Mesenchymal stem cell (in vitro differentiated cells and primary cell): ENCODE measurements around the gene MTHFD2L.

ENCODE experiments used
- DNase-seq: peaks from one replicate; pipeline ENCODE4 v3.0.0-alpha.2; 2013
- H2AFZ ChIP-seq: one replicate; pipeline ENCODE4 v1.6.1; 2013; ENCODE audit warnings: low read depth, mild to moderate bottlenecking, control low read depth, inconsistent platforms, low read length, moderate library complexity
- H2AK5ac ChIP-seq: 2 replicates; pipeline ENCODE4 v1.6.1; 2013; ENCODE audit warnings: low read length, moderate library complexity, mild to moderate bottlenecking, inconsistent platforms; ENCODE audit not compliant: severe bottlenecking
- H2BK120ac ChIP-seq: one replicate; pipeline ENCODE4 v1.6.1; 2013; ENCODE audit warnings: low read depth, mild to moderate bottlenecking, inconsistent platforms, low read length, moderate library complexity
- H2BK12ac ChIP-seq, 2 experiments: one replicate each; pipeline ENCODE4 v1.6.1; 2013; ENCODE audit warnings: inconsistent platforms in 2 of 2, low read length in 2 of 2, mild to moderate bottlenecking in 2 of 2, moderate library complexity in 2 of 2, control low read depth in 1 of 2
- H2BK15ac ChIP-seq: one replicate; pipeline ENCODE4 v1.6.1; 2013; ENCODE audit warnings: mild to moderate bottlenecking, low read depth, inconsistent platforms; ENCODE audit not compliant: poor library complexity, severe bottlenecking
- H2BK5ac ChIP-seq: 2 replicates; pipeline ENCODE4 v1.6.1; 2013; ENCODE audit warnings: low read depth, mild to moderate bottlenecking, low read length, control low read depth, inconsistent platforms; ENCODE audit not compliant: poor library complexity, severe bottlenecking
- H3K14ac ChIP-seq, 2 experiments: one replicate each; pipeline ENCODE4 v1.6.1; 2013; ENCODE audit warnings: inconsistent platforms in 2 of 2, low read length in 2 of 2, control low read depth in 1 of 2, mild to moderate bottlenecking in 1 of 2, moderate library complexity in 1 of 2
- H3K18ac ChIP-seq, 2 experiments: one replicate each; pipeline ENCODE4 v1.6.1; 2013; ENCODE audit warnings: inconsistent platforms in 2 of 2, low read length in 2 of 2, control low read depth in 1 of 2, low read depth in 1 of 2, mild to moderate bottlenecking in 1 of 2
- H3K23ac ChIP-seq, 2 experiments: one replicate each; pipeline ENCODE4 v1.6.1; 2013; ENCODE audit warnings: inconsistent platforms in 2 of 2, low read length in 2 of 2, mild to moderate bottlenecking in 2 of 2, moderate library complexity in 2 of 2, control low read depth in 1 of 2
- H3K27ac ChIP-seq: 2 replicates; pipeline ENCODE4 v1.5.1; 2013; ENCODE audit warnings: mild to moderate bottlenecking, moderate library complexity, low read length, control low read depth, inconsistent platforms; ENCODE audit not compliant: poor library complexity, severe bottlenecking
- H3K27me3 ChIP-seq, 2 experiments: 2 replicates each; pipeline versions ENCODE4 v1.6.1 to v1.7.0; 2013; ENCODE audit warnings: low read length in 2 of 2, mild to moderate bottlenecking in 2 of 2, moderate library complexity in 2 of 2, control low read depth in 1 of 2, inconsistent platforms in 1 of 2; ENCODE audit not compliant: control insufficient read depth in 1 of 2, insufficient read depth in 1 of 2
- H3K36me3 ChIP-seq, 2 experiments: 2 replicates each; pipeline versions ENCODE4 v1.6.1 to v1.7.0; 2013; ENCODE audit warnings: low read length in 2 of 2, control low read depth in 1 of 2, inconsistent platforms in 1 of 2, low read depth in 1 of 2, mild to moderate bottlenecking in 1 of 2; ENCODE audit not compliant: insufficient read depth in 2 of 2, control insufficient read depth in 1 of 2
- H3K4ac ChIP-seq, 2 experiments: one replicate each; pipeline ENCODE4 v1.6.1; 2013; ENCODE audit warnings: inconsistent platforms in 2 of 2, low read length in 2 of 2, mild to moderate bottlenecking in 2 of 2, moderate library complexity in 2 of 2, control low read depth in 1 of 2, low read depth in 1 of 2
- H3K4me1 ChIP-seq: 2 replicates; pipeline ENCODE4 v1.6.1; 2013; ENCODE audit warnings: low read depth, low read length, control low read depth; ENCODE audit not compliant: control insufficient read depth, insufficient read depth
- H3K4me2 ChIP-seq: 2 replicates; pipeline ENCODE4 v1.6.1; 2013; ENCODE audit warnings: low read length, mild to moderate bottlenecking, inconsistent platforms; ENCODE audit not compliant: poor library complexity, severe bottlenecking
- H3K4me3 ChIP-seq, 2 experiments: 2 replicates each; pipeline versions ENCODE4 v1.5.1 to v1.7.0; 2013; ENCODE audit warnings: low read length in 2 of 2, mild to moderate bottlenecking in 2 of 2, control low read depth in 1 of 2, low read depth in 1 of 2; ENCODE audit not compliant: insufficient read depth in 1 of 2
- H3K79me1 ChIP-seq: replicated peaks from 2 replicates; pipeline ENCODE4 v1.6.1; 2013; ENCODE audit warnings: mild to moderate bottlenecking, control low read depth, low read length, inconsistent platforms; ENCODE audit not compliant: poor library complexity, severe bottlenecking
- H3K9ac ChIP-seq: 2 replicates; pipeline ENCODE4 v1.7.0; 2013; ENCODE audit warnings: mild to moderate bottlenecking, low read length, moderate library complexity
- H3K9me3 ChIP-seq: 2 replicates; pipeline ENCODE4 v1.7.0; 2013; ENCODE audit warnings: mild to moderate bottlenecking, low read length; ENCODE audit not compliant: control insufficient read depth
- H4K8ac ChIP-seq: one replicate; pipeline ENCODE4 v1.6.1; 2013; ENCODE audit warnings: inconsistent platforms, mild to moderate bottlenecking, low read length, moderate library complexity
- H4K91ac ChIP-seq: one replicate; pipeline ENCODE4 v1.6.1; 2013; ENCODE audit warnings: mild to moderate bottlenecking, low read length, inconsistent platforms
- WGBS: methylation state at CpG from one replicate; pipeline ENCODE4 v1.1.7; 2013; ENCODE audit warnings: mixed read lengths; 5-methylcytosine and 5-hydroxymethylcytosine counted together

MTHFD2L gene

DNA sequence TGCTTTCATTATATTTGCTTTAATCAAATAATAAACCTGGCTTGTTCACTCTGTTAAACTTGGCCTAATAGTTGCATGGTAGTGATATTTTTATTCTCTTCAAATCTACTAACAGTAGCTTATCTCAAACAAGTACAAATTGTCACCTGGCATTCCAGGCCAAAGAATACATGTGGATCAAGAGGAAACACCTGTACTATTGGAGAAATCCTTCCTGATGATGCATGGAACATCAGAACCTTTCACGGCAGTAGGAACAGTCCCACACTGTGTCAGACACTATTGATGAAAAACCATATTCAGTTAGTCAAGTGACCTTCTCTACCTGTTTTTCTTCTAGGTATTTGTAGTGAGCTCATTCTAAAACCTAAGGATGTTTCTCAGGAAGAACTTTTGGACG is 17.0 kb downstream of the MTHFD2L start:
- Histone ChIP-seq H3K4me1 (no peaks in the 10 kb centered on the region), H3K18ac (no peak overlapping the region), H2BK15ac (no peak overlapping the region), H2BK120ac (no peak overlapping the region), H2AFZ (no peak overlapping the region), H3K9me3 (no peaks in the 10 kb centered on the region), H3K4ac (no peak overlapping the region), H3K14ac (no peak overlapping the region), H3K23ac (no peak overlapping the region), H4K8ac (no peak overlapping the region), H2BK12ac (no peak overlapping the region), H3K27me3 (no peaks in the 10 kb centered on the region), H3K4me3 (no peak overlapping the region), H2AK5ac (no peak overlapping the region), H3K36me3 (no peaks in the 10 kb centered on the region), H3K79me1 (no peaks in the 10 kb centered on the region), H2BK5ac (no peak overlapping the region), H3K27ac (no peak overlapping the region), H4K91ac (no peak overlapping the region), H3K4me2 (no peak overlapping the region), H3K9ac (no peak overlapping the region)
- 100% methylated on average over 2 of the region's 2 CpGs for WGBS
- no peak for DNase-seq

GRCh38 chr4:74175379-74175778 is 17.5 kb downstream of the MTHFD2L start:
- Histone ChIP-seq H3K27me3 (no peaks in the 10 kb centered on the region), H3K18ac (no peak overlapping the region), H2AFZ (no peak overlapping the region), H3K14ac (no peak overlapping the region), H3K79me1 (no peaks in the 10 kb centered on the region), H3K4me1 (no peaks in the 10 kb centered on the region), H2BK15ac (no peak overlapping the region), H4K8ac (no peak overlapping the region), H3K4me2 (no peak overlapping the region), H2AK5ac (no peak overlapping the region), H2BK12ac (no peak overlapping the region), H3K9me3 (no peaks in the 10 kb centered on the region), H2BK5ac (no peak overlapping the region), H3K4ac (no peak overlapping the region), H3K9ac (no peak overlapping the region), H3K23ac (no peak overlapping the region), H3K4me3 (no peak overlapping the region), H4K91ac (no peak overlapping the region), H3K27ac (no peak overlapping the region), H3K36me3 (no peaks in the 10 kb centered on the region), H2BK120ac (no peak overlapping the region)
- WGBS, result no CpG with 5 or more reads among the region's 1 CpG
- no peak for DNase-seq

DNA sequence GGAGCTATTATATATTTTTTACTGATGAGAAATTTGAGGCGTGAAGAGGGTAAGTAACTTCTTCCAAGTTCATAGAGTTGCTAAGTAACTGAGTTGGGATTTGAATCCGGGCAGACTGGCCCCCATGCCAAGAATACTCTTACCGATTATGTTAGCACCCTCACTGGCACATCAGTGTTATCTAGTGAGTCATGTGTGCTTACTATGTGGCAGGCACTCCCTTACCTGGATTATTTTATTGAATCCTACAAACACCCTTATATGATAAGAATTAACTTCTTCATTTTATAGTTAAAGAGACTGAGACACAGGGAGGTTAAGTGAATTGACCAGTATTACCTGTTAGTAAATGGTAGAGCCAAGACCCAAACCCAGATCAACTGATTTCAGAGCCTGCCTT is 20.9 kb downstream of the MTHFD2L start:
- no peak for DNase-seq
- Histone ChIP-seq H4K8ac (no peak overlapping the region), H3K23ac (no peak overlapping the region), H3K4me3 (no peak overlapping the region), H3K9me3 (no peaks in the 10 kb centered on the region), H3K27me3 (no peaks in the 10 kb centered on the region), H2AK5ac (no peak overlapping the region), H3K18ac (no peak overlapping the region), H3K9ac (no peak overlapping the region), H2AFZ (no peak overlapping the region), H3K36me3 (no peaks in the 10 kb centered on the region), H3K4me1 (no peaks in the 10 kb centered on the region), H2BK12ac (no peak overlapping the region), H3K79me1 (no peaks in the 10 kb centered on the region), H2BK15ac (no peak overlapping the region), H2BK120ac (no peak overlapping the region), H3K14ac (no peak overlapping the region), H3K4ac (no peak overlapping the region), H3K27ac (no peak overlapping the region), H4K91ac (no peak overlapping the region), H2BK5ac (no peak overlapping the region), H3K4me2 (no peak overlapping the region)
- WGBS, result 100% methylated on average over 2 of the region's 3 CpGs

- Histone ChIP-seq H4K8ac (no peak overlapping the region), H2BK15ac (no peak overlapping the region), H3K27ac (no peak overlapping the region), H3K18ac (no peak overlapping the region), H3K14ac (no peak overlapping the region), H3K27me3 (no peaks in the 10 kb centered on the region), H3K9ac (no peak overlapping the region), H2AFZ (no peak overlapping the region), H3K79me1 (no peaks in the 10 kb centered on the region), H3K4me2 (no peak overlapping the region), H3K23ac (no peak overlapping the region), H2AK5ac (no peak overlapping the region), H3K4me3 (no peak overlapping the region), H2BK120ac (no peak overlapping the region), H2BK12ac (no peak overlapping the region), H3K4me1 (no peaks in the 10 kb centered on the region), H3K4ac (no peak overlapping the region), H3K9me3 (no peaks in the 10 kb centered on the region), H2BK5ac (no peak overlapping the region), H3K36me3 (no peaks in the 10 kb centered on the region), H4K91ac (no peak overlapping the region)
- WGBS, result 89% methylated on average over 3 of the region's 3 CpGs
- peak; percentile 54 for DNase-seq
Measured at GRCh38 chr4:74181219-74181618, 23.3 kb downstream of the MTHFD2L start.
